SU-DHL-6 (cell line): ENCODE results near the gene MEA1.

Experiments
- H2AFZ ChIP-seq: fragments of 200-600 bp; sonication (generic); 2 replicates; pipeline ENCODE4 v1.6.1; 2014; ENCODE audit warnings: low read depth, mild to moderate bottlenecking, moderate library complexity, mixed read lengths, antibody characterized with exemption, low read length; ENCODE audit not compliant: severe bottlenecking
- H3F3A ChIP-seq: fragments of 200-600 bp; shearing (Covaris generic); 2 replicates; pipeline ENCODE4 v1.6.0; 2016; ENCODE audit warnings: antibody characterized with exemption, mild to moderate bottlenecking; ENCODE audit not compliant: insufficient read depth
- H3K27ac ChIP-seq: fragments of 200-600 bp; sonication (generic); 2 replicates; pipeline ENCODE4 v1.5.1; 2016; ENCODE audit warnings: low read depth, mild to moderate bottlenecking, low read length, moderate library complexity, mixed read lengths
- H3K27me3 ChIP-seq: fragments of 200-600 bp; sonication (generic), shearing (Covaris generic); 2 replicates; pipeline ENCODE4 v1.6.0; 2014; ENCODE audit warnings: mild to moderate bottlenecking, low read length
- H3K36me3 ChIP-seq: fragments of 200-600 bp; sonication (generic); 2 replicates; pipeline ENCODE4 v1.6.1; 2014; ENCODE audit warnings: mild to moderate bottlenecking, low read length, mixed read lengths
- H3K4me2 ChIP-seq: fragments of 300-600, 200-600 bp; shearing (Covaris generic), sonication (generic); 2 replicates; pipeline ENCODE4 v1.6.0; 2014; ENCODE audit warnings: low read length, low read depth, mild to moderate bottlenecking; ENCODE audit not compliant: poor library complexity, severe bottlenecking
- H3K4me3 ChIP-seq: fragments of 200-600 bp; sonication (generic); 2 replicates; pipeline ENCODE4 v1.5.1; 2014; ENCODE audit warnings: antibody characterized with exemption, low read length, mild to moderate bottlenecking, mixed read lengths; ENCODE audit not compliant: insufficient read depth, poor library complexity, severe bottlenecking
- H3K79me2 ChIP-seq: fragments of 200-600 bp; sonication (generic); 2 replicates; pipeline ENCODE4 v1.6.1; 2014; ENCODE audit warnings: mild to moderate bottlenecking, low read length, moderate library complexity; ENCODE audit not compliant: insufficient read depth
- H3K9ac ChIP-seq: fragments of 200-600 bp; sonication (generic); 2 replicates; pipeline ENCODE4 v1.7.0; 2014; ENCODE audit warnings: mild to moderate bottlenecking, low read length
- H3K9me2 ChIP-seq: fragments of 200-600 bp; sonication (generic); replicated peaks from 2 replicates; pipeline ENCODE4 v1.6.1; 2014; ENCODE audit warnings: low read length; ENCODE audit not compliant: insufficient read depth
- H3K9me3 ChIP-seq: fragments of 200-600 bp; sonication (generic); 2 replicates; pipeline ENCODE4 v1.6.1; 2014; ENCODE audit warnings: low read length, mixed read lengths; ENCODE audit not compliant: insufficient read depth
- H4K20me1 ChIP-seq: fragments of 200-600 bp; sonication (generic); 2 replicates; pipeline ENCODE4 v1.6.1; 2014; ENCODE audit warnings: low read depth, mild to moderate bottlenecking, antibody characterized with exemption, low read length, moderate library complexity, mixed read lengths
- CTCF ChIP-seq: fragments of 200-600 bp; sonication (generic); IDR thresholded peaks from one replicate; pipeline ENCODE4 v1.5.1; 2017; ENCODE audit warnings: antibody characterized with exemption, mild to moderate bottlenecking, low read length, moderate library complexity; ENCODE audit not compliant: insufficient read depth, poor library complexity, severe bottlenecking
- EZH2phosphoT487 ChIP-seq: fragments of 200-600 bp; sonication (generic), shearing (Covaris generic); conservative IDR thresholded peaks from 2 replicates; pipeline ENCODE4 v1.6.1; 2018; ENCODE audit warnings: mild to moderate bottlenecking, antibody characterized with exemption, low read length, moderate library complexity, mixed read lengths

MEA1 gene

GRCh38 chr6:42968783-42969182 lies 45.0 kb downstream of the MEA1 start:
- Histone ChIP-seq H3K36me3 (no peaks in the 10 kb centered on the region), H3K9me2 (no peaks in the 10 kb centered on the region), H3K9ac (no peak overlapping the region), H3F3A (no peaks in the 10 kb centered on the region), H3K27me3 (no peaks in the 10 kb centered on the region), H4K20me1 (no peaks in the 10 kb centered on the region), H3K27ac (no peak overlapping the region), H3K9me3 (no peaks in the 10 kb centered on the region), H3K79me2 (no peaks in the 10 kb centered on the region), H3K4me2 (no peak overlapping the region), H3K4me3 (no peak overlapping the region), H2AFZ (no peak overlapping the region)
- TF ChIP-seq EZH2phosphoT487 (no peak), CTCF (no peak)

GRCh38 chr6:42968126-42968701 lies 45.5 kb downstream of the MEA1 start:
- no peak overlapping the region for H2AFZ ChIP-seq
- H3K9me3 ChIP-seq, result no peaks in the 10 kb centered on the region
- H4K20me1 ChIP-seq, result no peaks in the 10 kb centered on the region
- no peak overlapping the region for H3K9ac ChIP-seq
- no peak overlapping the region for H3K4me3 ChIP-seq
- no peak overlapping the region for H3K4me2 ChIP-seq
- H3K79me2 ChIP-seq, result no peaks in the 10 kb centered on the region
- H3K36me3 ChIP-seq, result no peaks in the 10 kb centered on the region
- no peak overlapping the region for H3K27ac ChIP-seq
- TF ChIP-seq EZH2phosphoT487 (no peak), CTCF (no peak)
- H3F3A ChIP-seq, result no peaks in the 10 kb centered on the region
- H3K27me3 ChIP-seq, result no peaks in the 10 kb centered on the region
- H3K9me2 ChIP-seq, result no peaks in the 10 kb centered on the region

- no peaks in the 10 kb centered on the region for H3K36me3 ChIP-seq
- no peaks in the 10 kb centered on the region for H3K79me2 ChIP-seq
- no peak overlapping the region for H2AFZ ChIP-seq
- no peaks in the 10 kb centered on the region for H3K27me3 ChIP-seq
- no peaks in the 10 kb centered on the region for H4K20me1 ChIP-seq
- H3K27ac ChIP-seq, result no peak overlapping the region
- H3F3A ChIP-seq, result no peaks in the 10 kb centered on the region
- H3K4me2 ChIP-seq, result no peak overlapping the region
- H3K4me3 ChIP-seq, result no peak overlapping the region
- no peaks in the 10 kb centered on the region for H3K9me3 ChIP-seq
- TF ChIP-seq CTCF, result no peak
- no peak for TF ChIP-seq EZH2phosphoT487
- no peak overlapping the region for H3K9ac ChIP-seq
- H3K9me2 ChIP-seq, result no peaks in the 10 kb centered on the region
Measured at GRCh38 chr6:42967228-42967627, 46.5 kb downstream of the MEA1 start.

GRCh38 chr6:42966571-42966970 lies 47.2 kb downstream of the MEA1 start:
- no peaks in the 10 kb centered on the region for H3K36me3 ChIP-seq
- TF ChIP-seq CTCF (no peak), EZH2phosphoT487 (no peak)
- H3K27ac ChIP-seq, result no peak overlapping the region

More at GRCh38 chr6:42966571-42966970, 47.2 kb downstream of the MEA1 start:
- H3K27me3 ChIP-seq, result no peaks in the 10 kb centered on the region
- H4K20me1 ChIP-seq, result no peaks in the 10 kb centered on the region
- no peaks in the 10 kb centered on the region for H3K9me3 ChIP-seq
- no peak overlapping the region for H3K4me2 ChIP-seq
- no peaks in the 10 kb centered on the region for H3K79me2 ChIP-seq
- no peak overlapping the region for H3K9ac ChIP-seq
- H3K9me2 ChIP-seq, result no peaks in the 10 kb centered on the region
- H2AFZ ChIP-seq, result no peak overlapping the region
- no peak overlapping the region for H3K4me3 ChIP-seq
- no peaks in the 10 kb centered on the region for H3F3A ChIP-seq
